Nephron progenitor cell (in vitro differentiated cells): Measurements from ENCODE around the gene OXCT1.

ENCODE experiments used
- DNase-seq: peaks from one replicate; pipeline ENCODE4 v3.0.0; 2021
- H3K27ac Mint-ChIP-seq: 2 replicates; pipeline ENCODE4 v1.8.0; 2021; ENCODE audit warnings: mild to moderate bottlenecking, moderate library complexity, mixed read lengths
- H3K27me3 Mint-ChIP-seq: 2 replicates; pipeline ENCODE4 v1.8.0; 2021; ENCODE audit warnings: mild to moderate bottlenecking, low read depth, mixed read lengths; ENCODE audit not compliant: poor library complexity
- H3K36me3 Mint-ChIP-seq: 2 replicates; pipeline ENCODE4 v1.8.0; 2021; ENCODE audit warnings: low read depth, mixed read lengths
- H3K4me1 Mint-ChIP-seq: 2 replicates; pipeline ENCODE4 v1.8.0; 2021; ENCODE audit warnings: mixed read lengths
- H3K4me3 Mint-ChIP-seq: 2 replicates; pipeline ENCODE4 v1.8.0; 2021; ENCODE audit warnings: mild to moderate bottlenecking, moderate library complexity, mixed read lengths
- H3K9me3 Mint-ChIP-seq: 2 replicates; pipeline ENCODE4 v1.8.0; 2021; ENCODE audit warnings: mild to moderate bottlenecking, moderate library complexity, mixed read lengths
- TF ChIP-seq, protein P1 (sequence below): fragments of 200-600 bp; sonication (generic); IDR thresholded peaks from 2 replicates; pipeline ENCODE4 v1.5.0; 2021; ENCODE audit warnings: antibody characterized with exemption

OXCT1 gene

DNA sequence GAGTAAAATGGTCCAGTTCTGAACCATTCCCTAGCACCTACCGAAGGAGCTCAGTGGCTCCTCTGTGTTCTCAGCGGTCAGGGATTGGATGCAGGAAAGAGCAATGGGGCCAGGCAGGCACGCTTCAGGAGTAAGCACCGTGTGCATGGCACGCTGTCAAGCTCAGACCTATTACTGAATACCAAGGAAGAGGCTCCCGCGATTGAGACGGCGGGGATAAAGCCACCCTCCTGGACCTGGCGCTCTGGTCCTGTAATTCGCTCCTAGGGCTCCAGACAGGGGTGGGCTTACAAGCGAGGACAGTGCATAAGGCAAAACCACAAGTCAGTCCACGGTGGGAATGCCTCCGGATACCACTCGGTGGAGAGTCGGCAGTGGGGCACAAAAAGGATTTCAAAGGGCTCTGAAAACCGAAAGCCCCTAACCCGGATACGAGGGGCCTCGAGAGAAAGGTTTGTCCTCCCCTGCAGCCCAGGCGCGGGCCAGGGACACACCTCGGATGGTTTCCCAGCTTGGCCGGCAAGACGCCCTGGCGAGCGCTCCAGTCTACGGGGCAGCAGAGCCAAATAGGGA lies 988 bp downstream of the OXCT1 start:
- Mint-ChIP-seq H3K27ac (no peak overlapping the region), H3K36me3 (peaks cover 10% of the 10 kb centered on the region), H3K4me3 (peak overlapping the region; percentile 89), H3K27me3 (peaks cover 3% of the 10 kb centered on the region), H3K9me3 (no peaks in the 10 kb centered on the region), H3K4me1 (peaks cover 25% of the 10 kb centered on the region)
- TF ChIP-seq, protein P1, sequence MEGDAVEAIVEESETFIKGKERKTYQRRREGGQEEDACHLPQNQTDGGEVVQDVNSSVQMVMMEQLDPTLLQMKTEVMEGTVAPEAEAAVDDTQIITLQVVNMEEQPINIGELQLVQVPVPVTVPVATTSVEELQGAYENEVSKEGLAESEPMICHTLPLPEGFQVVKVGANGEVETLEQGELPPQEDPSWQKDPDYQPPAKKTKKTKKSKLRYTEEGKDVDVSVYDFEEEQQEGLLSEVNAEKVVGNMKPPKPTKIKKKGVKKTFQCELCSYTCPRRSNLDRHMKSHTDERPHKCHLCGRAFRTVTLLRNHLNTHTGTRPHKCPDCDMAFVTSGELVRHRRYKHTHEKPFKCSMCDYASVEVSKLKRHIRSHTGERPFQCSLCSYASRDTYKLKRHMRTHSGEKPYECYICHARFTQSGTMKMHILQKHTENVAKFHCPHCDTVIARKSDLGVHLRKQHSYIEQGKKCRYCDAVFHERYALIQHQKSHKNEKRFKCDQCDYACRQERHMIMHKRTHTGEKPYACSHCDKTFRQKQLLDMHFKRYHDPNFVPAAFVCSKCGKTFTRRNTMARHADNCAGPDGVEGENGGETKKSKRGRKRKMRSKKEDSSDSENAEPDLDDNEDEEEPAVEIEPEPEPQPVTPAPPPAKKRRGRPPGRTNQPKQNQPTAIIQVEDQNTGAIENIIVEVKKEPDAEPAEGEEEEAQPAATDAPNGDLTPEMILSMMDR: no peak
- no peak for DNase-seq

DNA sequence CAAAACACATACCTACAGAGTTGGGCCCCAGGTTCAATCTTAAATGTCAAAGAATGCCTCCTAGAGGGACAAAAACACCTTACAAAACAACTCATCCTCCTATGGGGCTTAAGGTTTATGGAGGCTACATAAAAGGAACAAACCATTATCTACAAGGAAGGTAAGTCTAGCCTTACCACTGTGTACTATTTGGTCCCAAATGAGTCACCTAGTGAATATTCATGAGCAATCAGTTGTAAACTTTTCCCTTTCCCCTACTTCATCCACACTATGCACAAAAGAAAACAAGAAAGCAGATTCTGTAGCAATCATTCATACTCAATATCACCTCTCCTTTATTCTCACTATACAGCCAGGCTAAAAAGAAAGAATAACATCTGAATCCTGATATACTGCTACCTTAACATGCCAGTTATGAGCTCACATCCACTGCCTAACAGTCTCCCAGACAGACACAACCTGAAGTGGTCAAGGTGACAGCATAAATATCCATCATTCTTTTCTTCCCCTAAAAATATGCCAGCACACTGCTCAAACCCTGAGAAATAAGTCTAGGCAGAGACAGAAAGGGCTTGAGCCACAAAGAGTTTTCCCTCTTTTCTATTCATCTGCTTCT lies 6.2 kb downstream of the OXCT1 start:
- TF ChIP-seq, protein P1: no peak
- DNase-seq: no peak
- peaks cover 16% of the 10 kb centered on the region for H3K4me1 Mint-ChIP-seq
- H3K9me3 Mint-ChIP-seq: no peaks in the 10 kb centered on the region
- H3K4me3 Mint-ChIP-seq: no peak overlapping the region
- peaks cover 3% of the 10 kb centered on the region for H3K27me3 Mint-ChIP-seq
- H3K27ac Mint-ChIP-seq: no peak overlapping the region
- peaks cover 21% of the 10 kb centered on the region for H3K36me3 Mint-ChIP-seq

DNA sequence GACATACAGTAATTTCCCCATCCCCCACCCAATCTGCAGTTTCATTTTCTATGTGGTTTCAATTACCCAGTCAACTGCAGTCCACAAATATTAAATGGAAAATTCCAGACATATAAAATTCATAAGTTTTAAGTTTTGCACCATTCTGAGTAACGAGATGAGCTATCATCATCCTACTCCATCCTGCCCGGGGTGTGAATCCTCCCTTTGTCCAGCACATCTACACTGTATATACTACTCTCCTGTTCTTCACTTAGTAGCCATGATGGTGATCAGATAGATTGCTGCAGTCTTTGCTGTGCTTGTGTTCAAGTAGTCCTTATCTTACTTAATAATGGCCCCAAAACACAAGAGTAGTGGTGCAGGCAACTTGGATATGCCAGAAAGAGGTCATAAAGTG lies 11.3 kb downstream of the OXCT1 start:
- no peak for DNase-seq
- H3K4me3 Mint-ChIP-seq: no peak overlapping the region
- H3K36me3 Mint-ChIP-seq: peaks cover 12% of the 10 kb centered on the region
- H3K27me3 Mint-ChIP-seq: no peaks in the 10 kb centered on the region
- peaks cover 5% of the 10 kb centered on the region for H3K4me1 Mint-ChIP-seq
- no peak overlapping the region for H3K27ac Mint-ChIP-seq
- TF ChIP-seq, protein P1: no peak
- no peaks in the 10 kb centered on the region for H3K9me3 Mint-ChIP-seq

DNA sequence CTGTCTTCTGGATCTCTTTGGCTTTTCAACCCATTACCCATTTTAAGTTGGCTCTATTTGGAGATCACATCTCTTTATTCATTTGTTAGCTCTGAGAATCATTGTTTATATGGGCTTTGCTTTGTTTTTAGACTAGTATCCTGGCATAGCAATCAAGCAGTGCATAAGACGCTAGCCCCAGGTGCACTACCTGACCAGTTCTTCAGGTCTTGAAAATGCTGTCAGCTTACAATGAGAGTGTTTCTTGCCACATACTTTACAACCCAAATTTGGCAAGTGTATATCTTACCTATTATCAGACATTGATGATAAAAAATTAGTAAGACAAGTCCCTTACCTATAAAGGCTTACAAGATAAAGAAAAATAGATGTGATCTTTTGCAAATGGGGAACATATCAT lies 12.2 kb downstream of the OXCT1 start:
- no peaks in the 10 kb centered on the region for H3K27me3 Mint-ChIP-seq
- H3K4me3 Mint-ChIP-seq: no peak overlapping the region
- peaks cover 5% of the 10 kb centered on the region for H3K4me1 Mint-ChIP-seq
- peaks cover 16% of the 10 kb centered on the region for H3K36me3 Mint-ChIP-seq
- no peaks in the 10 kb centered on the region for H3K9me3 Mint-ChIP-seq
- no peak overlapping the region for H3K27ac Mint-ChIP-seq
- DNase-seq: no peak
- TF ChIP-seq, protein P1: no peak

DNA sequence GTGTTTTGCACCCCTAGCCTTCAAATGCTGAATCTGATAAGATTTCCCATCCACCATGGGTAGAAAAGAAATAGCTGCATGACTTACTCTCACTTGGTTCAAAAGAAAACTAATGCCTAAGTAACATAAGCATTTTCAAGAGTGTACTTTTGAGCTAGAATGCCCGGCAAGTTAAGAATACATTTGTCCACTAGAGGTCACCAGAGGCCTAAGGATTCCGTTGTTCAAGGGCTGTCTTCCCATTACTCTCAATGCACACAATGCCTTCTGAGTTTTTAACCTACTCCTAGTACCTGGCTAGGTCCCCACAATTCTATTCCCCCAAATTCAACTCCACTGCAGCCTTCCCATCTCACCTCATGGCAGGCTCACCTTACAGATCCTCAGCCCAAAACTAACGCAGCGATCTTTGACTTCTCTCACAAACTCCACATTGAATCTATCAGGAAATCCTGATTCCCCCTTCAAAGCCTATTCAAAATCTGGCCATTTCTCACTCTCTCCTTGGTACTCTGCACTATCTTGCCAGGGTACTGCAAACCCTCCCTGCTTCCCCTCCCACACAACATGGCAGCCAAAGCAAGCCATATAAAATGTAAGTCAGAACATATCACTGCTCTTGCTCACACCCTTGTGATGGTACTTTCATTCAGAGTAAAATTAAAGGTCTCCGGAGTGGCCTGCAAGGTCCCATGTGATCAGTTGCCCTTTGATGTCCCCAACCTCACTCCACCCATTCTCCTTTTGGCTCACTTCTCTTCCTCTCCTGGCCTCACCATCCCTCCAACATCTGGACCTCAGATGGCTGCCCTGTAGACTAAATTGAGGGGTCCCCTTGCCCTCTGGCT lies 13.4 kb downstream of the OXCT1 start:
- TF ChIP-seq, protein P1: peak; percentile 83
- Mint-ChIP-seq H3K9me3 (no peaks in the 10 kb centered on the region), H3K36me3 (peaks cover 22% of the 10 kb centered on the region), H3K4me3 (no peak overlapping the region), H3K27ac (no peak overlapping the region), H3K4me1 (peaks cover 5% of the 10 kb centered on the region), H3K27me3 (no peaks in the 10 kb centered on the region)
- peak; percentile 59 for DNase-seq
